Measurements from ENCODE around the gene LIMK1.
"Not testable (repeated sequence)": the region's sequence is repeated elsewhere in the genome, so short reads cannot be mapped to it uniquely, and the experiment has no call there.

Gene LIMK1

DNA sequence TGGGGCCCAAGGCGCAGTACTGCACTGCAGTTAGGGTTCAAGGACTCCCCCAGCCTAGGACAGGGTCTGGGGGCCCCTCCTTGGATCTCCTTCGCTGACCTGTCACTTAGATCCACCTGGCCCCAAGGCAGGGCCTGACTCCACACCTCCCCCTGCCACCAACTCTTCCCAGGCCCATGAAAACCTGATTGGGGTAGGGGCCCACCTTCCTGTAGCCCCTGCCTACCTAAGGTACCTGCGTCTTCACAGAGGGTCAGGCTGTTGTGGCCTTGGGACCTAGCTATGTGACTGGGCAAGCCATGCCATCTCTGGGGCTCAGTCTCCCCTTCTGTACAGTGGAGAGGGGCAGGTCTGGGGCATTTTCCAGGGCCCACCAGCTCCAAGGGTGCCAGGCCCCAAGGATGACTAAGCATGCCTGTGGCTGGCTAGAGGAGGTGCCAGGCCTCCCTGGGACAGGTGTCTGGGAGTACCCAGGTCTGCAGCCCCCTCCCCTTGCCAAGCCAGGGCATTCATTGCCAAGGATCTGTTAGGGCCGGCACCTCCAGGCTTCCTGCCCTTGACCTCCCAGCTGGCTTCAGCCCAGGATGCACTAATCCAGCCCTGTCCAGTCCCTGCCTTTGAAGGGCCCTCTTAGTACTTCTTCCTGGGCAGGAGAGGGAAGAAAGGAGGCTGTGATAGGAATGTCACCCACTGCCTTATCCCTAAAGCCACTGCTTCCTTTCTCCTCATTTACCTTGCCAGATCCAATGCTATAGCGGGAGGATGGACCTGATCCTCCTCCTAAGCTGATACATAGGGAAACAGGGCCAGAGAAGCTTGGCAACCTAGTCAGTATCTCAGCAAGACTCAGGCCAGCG is 1.3 kb downstream of the LIMK1 start:
- DNase-seq = no peak

DNA sequence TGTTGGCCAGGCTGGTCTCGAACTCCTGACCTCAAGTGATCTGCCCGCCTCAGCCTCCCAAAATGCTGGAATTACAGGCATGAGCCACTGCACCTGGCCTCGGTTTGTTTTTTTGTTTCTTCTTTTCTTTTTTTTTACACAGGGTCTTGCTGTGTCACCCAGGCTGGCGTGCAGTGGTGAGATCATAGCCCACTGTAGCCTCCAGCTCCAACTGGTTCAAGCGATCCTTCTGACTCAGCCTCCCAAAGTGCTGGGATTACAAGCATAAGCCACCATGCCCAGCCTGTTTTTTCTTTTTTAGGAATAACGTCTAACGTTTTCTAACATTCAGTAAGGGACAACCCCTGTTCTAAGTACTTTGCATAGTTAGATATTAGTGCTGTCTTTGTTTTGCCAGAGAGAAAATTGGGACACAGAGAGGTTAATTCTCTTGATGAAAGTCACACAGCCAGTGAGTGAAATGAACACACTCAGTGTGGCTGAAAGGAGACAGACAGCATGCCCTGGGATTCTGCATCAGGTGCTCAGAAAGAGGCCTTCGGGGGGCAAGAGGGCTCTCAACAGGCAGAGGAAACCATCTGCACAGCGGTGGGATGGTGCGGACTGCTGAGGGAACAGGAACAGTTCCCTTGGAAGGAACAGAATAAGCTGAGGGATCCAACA is 4.3 kb downstream of the LIMK1 start:
- DNase-seq = no peak

DNA sequence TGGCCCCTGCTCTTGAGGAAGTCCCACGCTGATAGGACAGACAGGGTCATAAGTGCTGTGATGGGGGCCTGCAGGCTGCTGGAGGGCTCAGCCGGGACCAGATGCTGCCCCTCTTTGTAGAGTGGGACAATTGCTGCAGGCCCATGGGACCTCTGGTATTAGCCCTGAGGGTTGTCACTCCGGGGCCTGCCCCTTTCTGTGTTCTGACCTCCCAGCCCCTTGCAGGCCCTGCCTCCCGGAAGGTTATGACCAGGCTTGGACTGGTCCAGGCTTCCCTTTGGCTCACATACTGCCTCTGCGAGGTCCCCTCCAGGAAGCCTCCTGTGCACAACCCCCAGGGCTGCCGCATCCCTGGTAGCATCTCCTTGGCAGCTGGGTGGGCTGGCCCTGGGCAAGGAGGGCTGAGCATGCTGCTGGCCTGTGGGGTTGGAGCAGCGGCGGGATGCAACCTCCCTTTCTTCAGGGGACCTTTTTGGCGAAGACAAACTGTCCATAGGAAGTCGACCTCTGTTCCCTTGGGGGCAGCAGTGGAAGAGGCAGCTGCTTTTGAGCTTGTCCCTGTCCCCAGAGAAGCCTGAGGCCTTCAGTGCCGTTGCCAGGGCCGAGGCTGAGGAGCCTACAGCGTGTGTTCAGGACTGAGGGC is 8.8 kb downstream of the LIMK1 start:
- DNase-seq = no peak

DNA sequence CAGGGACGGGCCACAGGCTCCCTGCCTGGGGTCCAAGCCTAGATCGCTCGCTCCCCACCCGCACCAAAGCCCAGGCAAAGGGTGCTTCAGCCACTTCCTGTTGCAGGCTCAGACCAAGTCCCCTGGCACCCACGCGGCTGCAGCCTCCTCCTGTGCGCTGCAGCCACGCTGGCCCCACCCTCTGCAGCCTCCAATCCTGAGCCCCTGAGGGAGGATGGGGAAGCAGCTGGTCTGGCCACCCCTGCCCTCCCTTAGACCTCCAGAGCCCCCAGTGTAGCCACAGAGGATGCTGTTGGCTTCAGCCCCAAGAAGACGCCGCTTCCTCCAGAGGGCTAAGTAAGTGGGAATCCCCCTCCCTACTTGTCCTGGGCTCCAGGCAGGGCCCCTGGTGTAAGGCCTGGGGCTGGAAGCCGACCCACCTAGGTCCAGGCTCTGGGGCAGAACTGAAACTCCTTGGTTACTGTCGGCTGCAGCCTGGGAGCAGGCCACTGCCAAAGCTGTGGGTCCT is 9.4 kb downstream of the LIMK1 start:
- no peak for DNase-seq

DNA sequence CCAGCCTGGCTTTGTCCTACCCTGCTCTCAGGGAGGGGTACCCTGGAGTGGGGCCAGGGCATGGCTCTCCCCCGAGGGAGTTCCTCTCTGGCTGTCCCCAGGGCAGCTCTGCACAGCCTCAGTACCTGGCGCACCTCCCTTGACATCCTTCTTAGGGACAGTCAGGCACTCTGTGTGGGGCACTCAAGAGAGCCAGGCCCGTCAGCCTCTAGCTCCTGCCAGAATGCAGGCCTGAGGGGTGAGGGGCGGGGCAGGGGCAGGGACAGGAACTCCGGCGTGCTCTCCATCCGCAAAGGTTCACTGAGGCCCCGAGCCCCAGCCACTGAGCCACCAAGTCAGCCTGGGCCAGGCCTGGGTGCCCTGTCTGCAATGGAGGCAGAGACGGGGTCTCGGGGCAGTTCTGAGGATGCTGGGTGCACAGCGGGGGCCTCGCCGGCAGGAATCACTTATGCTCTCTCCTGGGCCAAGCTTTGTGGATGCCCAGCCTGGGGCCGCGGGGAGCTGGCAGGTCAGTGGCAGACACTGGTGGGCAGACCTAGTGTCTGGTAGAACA is 10.1 kb downstream of the LIMK1 start:
- no peak for DNase-seq

DNA sequence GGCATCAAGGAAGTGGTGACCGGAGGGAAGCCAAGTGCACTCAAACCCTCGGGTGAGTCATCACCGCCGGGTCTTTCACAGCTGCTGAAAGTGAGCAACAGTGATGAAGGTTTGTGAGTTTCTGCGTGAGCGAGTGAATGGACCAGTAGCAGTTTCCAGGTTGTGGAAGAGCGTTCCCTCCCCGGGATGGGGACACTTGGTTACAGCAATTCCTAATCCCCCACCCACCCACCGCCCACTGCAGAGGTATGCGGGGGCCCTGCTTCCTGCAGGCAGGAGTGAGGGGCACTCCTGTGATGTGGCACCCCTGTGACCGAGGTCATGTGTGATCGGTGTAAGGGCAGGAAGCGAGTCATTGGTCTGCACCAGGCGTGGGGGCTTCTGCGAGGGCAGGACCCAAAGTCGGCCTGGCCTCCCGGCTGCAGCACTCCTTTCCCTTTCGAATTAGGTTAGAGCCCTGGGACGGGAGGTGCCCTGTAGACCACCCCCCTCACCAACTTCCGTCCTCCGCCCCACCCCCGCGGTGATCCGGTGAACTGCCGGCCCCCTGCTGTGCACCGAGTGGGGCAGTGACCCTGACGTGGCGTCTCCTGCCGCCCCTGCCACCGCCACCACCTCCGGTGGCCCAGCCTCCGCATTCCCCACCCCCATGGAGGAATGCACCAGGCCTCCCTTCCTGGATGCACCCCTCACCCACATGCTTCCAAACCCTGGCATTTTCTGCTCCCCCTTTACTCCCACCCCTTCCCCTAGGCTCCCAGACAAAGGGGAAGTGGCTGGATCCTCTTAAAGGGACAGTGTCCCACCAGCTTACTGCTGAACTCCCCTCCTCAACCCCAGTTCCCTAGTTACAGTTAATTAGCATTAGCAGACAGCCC is 10.9 kb downstream of the LIMK1 start:
- DNase-seq = peak; percentile 62

DNA sequence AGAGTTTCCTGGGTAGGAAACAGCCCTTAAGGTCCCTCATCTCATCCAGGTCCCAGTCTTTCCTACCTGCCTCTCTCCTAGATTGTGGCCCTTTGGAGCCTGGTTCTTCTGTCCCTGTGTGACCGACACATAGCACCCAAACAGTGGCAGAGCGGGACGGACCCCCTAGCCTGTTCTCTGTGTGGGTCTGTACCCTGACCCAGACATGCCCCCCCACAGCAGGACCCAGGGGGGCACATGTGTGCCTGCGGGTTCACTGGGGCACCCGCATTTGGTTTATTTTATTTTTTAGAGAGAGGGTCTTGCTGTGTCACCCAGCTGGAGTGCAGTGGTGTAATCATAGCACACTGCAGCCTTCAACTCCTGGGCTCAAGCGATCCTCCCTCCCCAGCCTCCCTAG is 11.5 kb downstream of the LIMK1 start:
- DNase-seq = no peak

DNA sequence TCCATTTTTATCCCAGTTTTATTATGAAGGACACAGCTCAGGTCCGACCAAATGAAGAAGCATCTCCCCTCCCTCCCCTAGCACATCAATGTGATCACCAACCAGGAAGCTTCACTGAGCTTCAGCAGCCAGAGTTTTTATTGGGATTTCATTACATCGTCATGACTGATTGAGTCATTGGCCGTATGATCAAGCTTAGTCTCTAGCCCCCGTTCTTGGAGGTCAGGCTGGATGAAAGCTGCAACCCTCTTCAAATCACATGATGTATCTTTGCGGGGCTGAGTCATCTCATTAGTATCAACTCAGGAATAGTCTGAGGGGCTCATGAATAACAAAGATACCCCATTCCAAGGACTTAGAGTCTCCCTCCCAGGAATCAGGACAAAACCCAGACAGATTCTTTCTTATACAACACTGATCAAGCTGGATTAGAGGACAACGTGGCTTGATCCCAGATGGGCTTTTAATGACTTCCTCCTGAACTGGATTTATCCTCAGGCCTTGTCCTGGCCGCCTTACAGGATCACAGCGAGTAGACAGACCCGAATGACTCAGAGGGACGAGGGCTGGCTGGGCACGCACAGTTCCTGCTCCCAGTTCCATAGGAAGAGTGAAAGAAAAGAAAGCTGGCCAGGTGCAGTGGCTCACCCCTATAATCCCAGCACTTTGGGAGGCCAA is 14.5 kb downstream of the LIMK1 start:
- no peak for DNase-seq

DNA sequence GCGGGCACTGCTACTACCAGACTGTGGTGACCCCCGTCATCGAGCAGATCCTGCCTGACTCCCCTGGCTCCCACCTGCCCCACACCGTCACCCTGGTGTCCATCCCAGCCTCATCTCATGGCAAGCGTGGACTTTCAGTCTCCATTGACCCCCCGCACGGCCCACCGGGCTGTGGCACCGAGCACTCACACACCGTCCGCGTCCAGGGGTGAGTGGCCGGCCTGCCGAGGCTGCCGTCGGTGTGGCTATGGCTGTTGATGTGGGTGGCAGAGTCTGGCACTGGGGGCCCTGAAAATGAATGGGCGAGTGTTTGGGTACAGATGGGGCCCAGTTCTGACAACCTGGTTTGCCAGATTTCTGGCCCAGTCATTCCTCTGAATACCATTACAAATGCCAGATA is 15.4 kb downstream of the LIMK1 start:
- no peak for DNase-seq

DNA sequence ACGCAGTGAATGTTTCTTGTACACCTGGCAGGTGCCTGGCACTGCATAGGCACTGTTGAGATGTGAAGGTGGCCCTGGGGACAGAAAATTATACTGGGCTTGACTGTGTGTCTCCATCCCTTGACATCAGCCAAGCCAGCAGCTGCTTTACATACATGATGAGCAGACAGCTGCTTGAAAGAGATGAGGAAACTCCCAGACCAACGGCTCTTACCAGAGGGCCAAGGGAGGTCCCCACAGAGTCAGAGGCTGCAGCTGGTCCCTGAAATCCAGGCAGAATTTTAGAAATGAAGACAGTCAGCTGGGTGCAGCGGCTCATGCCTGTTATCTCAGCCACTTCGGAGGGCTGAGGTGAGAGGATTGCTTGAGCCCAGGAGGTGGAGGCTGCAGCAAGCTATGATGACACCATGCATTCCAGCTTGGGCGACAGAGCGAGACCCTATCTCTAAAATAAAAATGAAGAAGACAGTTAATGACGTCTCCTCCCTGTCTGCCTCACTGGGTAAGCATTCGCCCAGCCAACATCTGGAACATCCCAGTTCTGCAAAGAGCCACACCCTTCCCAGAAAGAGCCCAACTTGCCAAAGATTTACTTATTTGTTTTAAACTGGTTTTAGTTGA is 17.6 kb downstream of the LIMK1 start:
- DNase-seq = no peak

DNA sequence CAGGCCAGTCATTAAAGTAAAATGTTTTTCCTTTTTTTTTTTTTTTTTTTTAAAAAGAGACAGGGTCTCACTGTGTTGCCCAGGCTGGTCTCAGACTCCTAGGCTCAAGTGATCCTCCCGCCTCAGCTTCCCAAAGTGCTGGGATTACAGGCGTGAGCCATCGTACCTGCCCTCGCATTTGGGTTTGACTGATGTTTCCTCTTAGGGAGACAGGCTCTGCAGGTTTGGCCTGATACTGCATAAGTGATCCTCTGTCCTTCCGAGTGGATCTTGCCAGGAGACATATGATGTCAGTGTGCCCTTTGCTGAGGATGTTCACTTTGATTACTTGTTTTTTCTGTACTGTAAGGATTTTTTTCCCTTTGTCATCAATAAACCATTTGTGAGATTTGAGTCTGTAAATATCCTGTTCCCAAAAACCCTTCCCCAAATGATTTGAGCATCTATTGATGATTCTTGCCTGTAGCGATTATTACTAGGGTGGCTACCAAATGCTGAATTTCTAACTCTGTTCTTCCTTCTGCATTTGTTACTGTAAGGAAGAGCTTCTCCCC is 19.7 kb downstream of the LIMK1 start:
- no peak for DNase-seq

DNA sequence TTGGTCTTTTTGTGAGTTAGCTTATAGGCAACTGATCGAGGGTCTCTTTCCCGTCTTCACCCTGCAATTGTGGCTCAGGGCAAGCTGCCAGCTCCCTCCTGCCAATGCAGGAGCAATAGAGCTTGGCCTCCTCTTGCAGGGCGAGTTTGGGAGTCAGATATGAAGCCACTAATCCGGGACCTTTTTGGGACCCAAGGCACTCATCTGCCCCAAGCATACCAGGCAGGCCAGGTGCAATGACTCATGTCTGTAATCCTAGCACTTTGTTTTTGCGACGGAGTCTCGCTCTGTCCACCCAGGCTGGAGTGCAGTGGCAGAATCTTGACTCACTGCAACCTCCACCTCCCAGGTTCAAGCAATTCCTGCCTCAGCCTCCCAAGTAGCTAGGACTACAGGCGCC is 21.1 kb downstream of the LIMK1 start:
- no peak for DNase-seq

DNA sequence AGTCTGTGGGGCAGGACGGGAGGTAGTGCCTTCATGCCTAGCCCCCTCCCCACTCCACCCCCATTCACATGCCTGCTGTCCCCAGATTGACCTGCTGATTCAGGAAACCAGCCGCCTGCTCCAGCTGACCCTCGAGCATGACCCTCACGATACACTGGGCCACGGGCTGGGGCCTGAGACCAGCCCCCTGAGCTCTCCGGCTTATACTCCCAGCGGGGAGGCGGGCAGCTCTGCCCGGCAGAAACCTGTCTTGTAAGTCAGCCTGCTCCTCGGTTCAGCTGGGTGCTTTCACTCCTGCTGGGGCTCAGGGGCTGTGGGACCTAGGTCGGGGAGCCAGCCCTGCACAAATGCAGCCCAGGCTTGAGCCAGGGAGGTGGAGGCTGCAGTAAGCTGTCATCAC is 22.4 kb downstream of the LIMK1 start:
- DNase-seq = no peak

DNA sequence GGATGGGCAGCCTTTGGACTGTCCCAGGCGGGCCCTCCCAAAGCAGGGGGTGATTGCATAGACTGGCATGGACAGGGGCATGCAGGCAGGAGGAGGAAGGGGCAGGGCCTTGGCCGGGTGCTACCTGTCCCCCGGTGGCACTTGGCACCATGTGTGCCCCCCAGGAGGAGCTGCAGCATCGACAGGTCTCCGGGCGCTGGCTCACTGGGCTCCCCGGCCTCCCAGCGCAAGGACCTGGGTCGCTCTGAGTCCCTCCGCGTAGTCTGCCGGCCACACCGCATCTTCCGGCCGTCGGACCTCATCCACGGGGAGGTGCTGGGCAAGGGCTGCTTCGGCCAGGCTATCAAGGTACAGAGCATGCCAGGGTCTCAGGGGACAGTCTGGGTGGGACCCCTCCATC is 23.2 kb downstream of the LIMK1 start:
- DNase-seq = no peak

DNA sequence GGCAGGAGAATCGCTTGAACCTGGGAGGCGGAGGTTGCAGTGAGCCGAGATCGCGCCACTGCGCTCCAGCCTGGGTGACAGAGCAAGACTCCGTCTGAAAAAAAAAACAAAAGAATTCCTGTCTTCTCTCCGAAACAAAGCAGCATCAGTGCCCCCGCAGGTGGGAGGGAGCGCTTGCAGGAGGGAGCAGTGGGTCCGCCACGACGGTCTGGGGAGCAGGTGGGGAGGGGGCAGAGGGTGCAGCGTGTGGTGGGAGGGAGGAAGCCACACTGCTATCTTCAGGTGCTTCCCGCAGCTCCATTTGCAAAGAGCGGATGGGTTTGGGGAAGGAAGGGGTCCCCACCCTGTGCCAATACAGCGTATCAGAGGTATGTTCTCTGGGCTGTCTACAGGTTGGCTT is 31.7 kb downstream of the LIMK1 start:
- DNase-seq = no peak

DNA sequence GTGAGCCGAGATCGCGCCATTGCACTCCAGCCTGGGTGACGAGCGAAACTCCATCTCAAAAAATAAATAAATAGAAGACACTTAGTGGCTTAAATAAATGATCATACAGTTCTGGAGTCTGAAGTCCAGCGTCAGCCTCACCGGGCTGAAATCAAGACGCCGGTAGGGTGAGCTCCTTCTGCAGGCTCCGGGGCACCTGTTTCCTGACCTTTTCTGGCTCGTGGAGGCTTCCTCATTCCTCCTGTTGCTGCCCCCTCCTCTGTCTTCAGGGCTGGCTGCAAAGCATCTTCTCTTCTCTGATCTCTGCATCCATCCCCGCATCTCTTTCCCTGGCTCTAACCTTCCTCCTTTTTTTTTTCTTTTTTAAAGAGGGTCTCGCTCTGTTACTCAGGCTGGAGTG is 32.8 kb downstream of the LIMK1 start:
- no peak for DNase-seq

DNA sequence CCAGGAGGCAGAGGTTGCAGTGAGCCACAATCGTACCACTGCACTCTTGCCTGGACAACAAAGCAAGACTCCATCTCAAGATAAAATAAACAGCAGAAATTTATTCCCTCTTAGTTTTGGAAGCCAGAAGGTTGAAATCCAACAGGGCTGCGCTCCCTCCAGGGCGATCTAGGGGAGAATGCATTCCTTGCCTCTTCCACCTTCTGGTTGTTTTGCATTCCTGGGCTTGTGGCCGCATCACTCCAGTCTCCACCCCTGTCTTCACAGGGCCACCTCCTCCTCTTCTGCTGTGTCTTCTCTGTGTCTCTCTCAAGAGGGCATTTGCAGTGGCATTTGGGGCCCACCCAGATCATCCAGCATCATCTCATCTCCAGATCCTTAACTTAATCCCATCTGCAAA is 36.2 kb downstream of the LIMK1 start:
- DNase-seq = no peak

DNA sequence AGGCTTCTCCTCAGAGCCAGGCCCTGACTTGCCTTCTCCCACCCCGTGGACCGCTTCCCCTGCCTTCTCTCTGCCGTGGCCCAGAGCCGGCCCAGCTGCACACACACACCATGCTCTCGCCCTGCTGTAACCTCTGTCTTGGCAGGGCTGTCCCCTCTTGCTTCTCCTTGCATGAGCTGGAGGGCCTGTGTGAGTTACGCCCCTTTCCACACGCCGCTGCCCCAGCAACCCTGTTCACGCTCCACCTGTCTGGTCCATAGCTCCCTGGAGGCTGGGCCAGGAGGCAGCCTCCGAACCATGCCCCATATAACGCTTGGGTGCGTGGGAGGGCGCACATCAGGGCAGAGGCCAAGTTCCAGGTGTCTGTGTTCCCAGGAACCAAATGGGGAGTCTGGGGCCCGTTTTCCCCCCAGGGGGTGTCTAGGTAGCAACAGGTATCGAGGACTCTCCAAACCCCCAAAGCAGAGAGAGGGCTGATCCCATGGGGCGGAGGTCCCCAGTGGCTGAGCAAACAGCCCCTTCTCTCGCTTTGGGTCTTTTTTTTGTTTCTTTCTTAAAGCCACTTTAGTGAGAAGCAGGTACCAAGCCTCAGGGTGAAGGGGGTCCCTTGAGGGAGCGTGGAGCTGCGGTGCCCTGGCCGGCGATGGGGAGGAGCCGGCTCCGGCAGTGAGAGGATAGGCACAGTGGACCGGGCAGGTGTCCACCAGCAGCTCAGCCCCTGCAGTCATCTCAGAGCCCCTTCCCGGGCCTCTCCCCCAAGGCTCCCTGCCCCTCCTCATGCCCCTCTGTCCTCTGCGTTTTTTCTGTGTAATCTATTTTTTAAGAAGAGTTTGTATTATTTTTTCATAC is 38.0 kb downstream of the LIMK1 start:
- DNase-seq = no peak

DNA sequence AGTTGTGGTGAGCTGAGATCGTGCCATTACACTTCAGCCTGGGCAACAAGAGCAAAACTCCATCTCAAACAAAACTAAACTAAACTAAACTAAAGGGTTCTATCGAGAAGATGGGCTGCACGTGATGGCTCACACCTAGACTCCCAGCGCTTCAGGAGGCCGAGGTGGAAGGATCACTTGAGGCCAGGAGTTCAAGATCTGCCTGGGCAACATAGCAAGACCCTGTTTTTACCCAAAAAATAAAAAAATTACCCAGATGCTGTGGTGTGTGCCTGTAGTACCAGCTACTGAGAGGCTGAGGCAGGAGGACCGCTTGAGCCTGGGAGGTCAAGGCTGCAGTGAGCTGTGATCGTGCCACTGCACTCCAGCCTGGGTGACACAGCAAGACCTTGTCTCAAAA is 40.3 kb downstream of the LIMK1 start:
- DNase-seq = not testable (repeated sequence)

DNA sequence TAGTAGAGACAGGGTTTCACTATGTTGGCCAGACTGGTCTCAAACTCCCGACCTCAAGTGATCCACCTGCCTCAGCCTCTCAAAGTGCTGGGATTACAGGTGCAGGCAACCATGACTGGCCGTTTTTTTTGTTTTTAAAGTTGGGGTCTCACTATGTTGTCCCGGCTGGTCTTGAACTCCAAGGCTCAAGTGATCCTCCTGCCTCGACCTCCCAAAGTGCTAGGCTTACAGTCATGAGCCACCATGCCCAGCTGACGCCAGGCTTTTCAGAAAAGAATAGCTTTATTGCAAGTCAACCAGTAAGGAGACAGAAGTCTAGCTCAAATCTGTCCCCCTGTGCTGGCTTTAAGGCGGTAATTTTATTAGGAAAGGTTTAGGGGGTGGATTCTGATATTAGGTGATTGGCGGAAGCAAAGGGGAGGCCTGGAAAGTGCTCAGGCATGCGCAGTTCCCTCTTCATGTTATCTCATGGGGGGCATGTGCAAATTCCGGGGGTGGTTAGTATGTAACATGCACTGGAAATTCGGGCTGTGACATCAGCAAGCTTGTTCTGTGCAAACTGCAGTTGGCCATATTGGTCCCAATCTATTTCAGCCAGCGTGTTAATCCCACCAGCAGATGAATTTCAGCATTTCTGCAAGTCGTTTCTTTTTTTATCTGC is 42.7 kb downstream of the LIMK1 start:
- no peak for DNase-seq
